ENCODE measurements around the gene C16orf96. TPM values are rescaled to one million over a fixed set of nuclear protein-coding genes. Genes with fewer than 3 reads are reported as not detected.

Gene C16orf96
- total RNA-seq, 2 experiments from 2014 or later = 0.05 TPM; not detected in 1

Other genes starting within 250 kb of the C16orf96 start
- gene GLIS2, start 240.3 kb upstream of the C16orf96 start, total RNA-seq = under 1 TPM; 0.40 to 0.45 TPM
- 10 to 100 TPM; 29.7 to 33.9 TPM for gene PAM16, start 205.0 kb upstream of the C16orf96 start, total RNA-seq
- gene VASN, start 184.5 kb upstream of the C16orf96 start, total RNA-seq = under 1 TPM in 1 of 2 experiments, not detected in 1; 0.08 TPM
- 100 to 1,000 TPM; 244 to 245 TPM for gene CORO7, start 139.7 kb upstream of the C16orf96 start, total RNA-seq
- gene DNAJA3, start 130.5 kb upstream of the C16orf96 start, total RNA-seq = 10 to 100 TPM; 39.5 to 41.1 TPM
- 10 to 100 TPM; 49.5 to 56.2 TPM for gene NMRAL1, start 81.7 kb upstream of the C16orf96 start, total RNA-seq
- gene HMOX2, start 79.9 kb upstream of the C16orf96 start, total RNA-seq = 10 to 100 TPM; 77.4 to 83.4 TPM
- 10 to 100 TPM; 28.7 to 30.7 TPM for gene CDIP1, start 17.6 kb upstream of the C16orf96 start, total RNA-seq
- 10 to 100 TPM; 15.9 to 19.3 TPM for gene UBALD1, start 58.5 kb downstream of the C16orf96 start, total RNA-seq
- gene MGRN1, start 68.5 kb downstream of the C16orf96 start, total RNA-seq = 10 to 100 TPM; 71.8 to 73.3 TPM
- 10 to 100 TPM; 24.2 to 25.5 TPM for gene NUDT16L1, start 137.2 kb downstream of the C16orf96 start, total RNA-seq
- gene ANKS3, start 177.9 kb downstream of the C16orf96 start, total RNA-seq = 10 to 100 TPM in 1 of 2 experiments, 1 to 10 TPM in 1; 10.0 to 10.2 TPM
- gene DNAAF8, start 178.2 kb downstream of the C16orf96 start, total RNA-seq = not detected
- 10 to 100 TPM; 14.7 to 15.3 TPM for gene ZNF500, start 210.8 kb downstream of the C16orf96 start, total RNA-seq
- gene SEPTIN12, start 232.0 kb downstream of the C16orf96 start, total RNA-seq = not detected
- not detected for gene SMIM22, start 239.0 kb downstream of the C16orf96 start, total RNA-seq
- gene ROGDI, start 246.3 kb downstream of the C16orf96 start, total RNA-seq = 1 to 10 TPM; 5.9 to 6.9 TPM